ENCODE data around the gene KCNN1.
A peak's percentile ranks its signal among the peaks of the same experiment; 100 is the strongest.
"Not testable (repeated sequence)": the region's sequence is repeated elsewhere in the genome, so short reads cannot be mapped to it uniquely, and the experiment has no call there.

KCNN1 gene

GRCh38 chr19:17969096-17969792 lies 2.3 kb downstream of the KCNN1 start:
- no peak for DNase-seq (ENCODE audit: low read depth)

GRCh38 chr19:17972230-17972629 lies 5.3 kb downstream of the KCNN1 start:
- no peak for DNase-seq (ENCODE audit: low read depth)

GRCh38 chr19:17973759-17974158 lies 6.9 kb downstream of the KCNN1 start:
- DNase-seq (ENCODE audit: low read depth) = no peak

GRCh38 chr19:17974551-17974950 lies 7.6 kb downstream of the KCNN1 start:
- DNase-seq (ENCODE audit: low read depth) = no peak

GRCh38 chr19:17975032-17975431 lies 8.1 kb downstream of the KCNN1 start:
- no peak for DNase-seq (ENCODE audit: low read depth)

GRCh38 chr19:17977021-17977420 lies 10.1 kb downstream of the KCNN1 start:
- no peak for DNase-seq (ENCODE audit: low read depth)

GRCh38 chr19:17977488-17977887 lies 10.6 kb downstream of the KCNN1 start:
- no peak for DNase-seq (ENCODE audit: low read depth)

- no peak for DNase-seq (ENCODE audit: low read depth)
Measured at GRCh38 chr19:17981611-17982010, 14.7 kb downstream of the KCNN1 start.

- no peak for DNase-seq (ENCODE audit: low read depth)
Measured at GRCh38 chr19:17982430-17982829, 15.5 kb downstream of the KCNN1 start.

GRCh38 chr19:17985037-17985818 lies 18.3 kb downstream of the KCNN1 start:
- no peak for DNase-seq (ENCODE audit: low read depth)

GRCh38 chr19:17986569-17986968 lies 19.7 kb downstream of the KCNN1 start:
- DNase-seq (ENCODE audit: low read depth) = not testable (repeated sequence)

- DNase-seq (ENCODE audit: low read depth) = no peak
Measured at GRCh38 chr19:17988161-17988560, 21.3 kb downstream of the KCNN1 start.

- DNase-seq (ENCODE audit: low read depth) = no peak
Measured at GRCh38 chr19:17989425-17990094, 22.7 kb downstream of the KCNN1 start.

- DNase-seq (ENCODE audit: low read depth) = no peak
Measured at GRCh38 chr19:17993076-17993813, 26.3 kb downstream of the KCNN1 start.

- DNase-seq (ENCODE audit: low read depth) = peak; percentile 75
Measured at GRCh38 chr19:17996826-17997316, 30.0 kb downstream of the KCNN1 start.

- DNase-seq (ENCODE audit: low read depth) = no peak
Measured at GRCh38 chr19:17997969-17998826, 31.3 kb downstream of the KCNN1 start.

GRCh38 chr19:17998827-17999150 lies 31.9 kb downstream of the KCNN1 start:
- no peak for DNase-seq (ENCODE audit: low read depth)

GRCh38 chr19:17999684-18000479 lies 33.0 kb downstream of the KCNN1 start:
- no peak for DNase-seq (ENCODE audit: low read depth)

- DNase-seq (ENCODE audit: low read depth) = no peak
Measured at GRCh38 chr19:18000480-18000914, 33.6 kb downstream of the KCNN1 start.

All from T follicular helper cell (primary cell).